ENCODE results near the gene AADAC.

DNA sequence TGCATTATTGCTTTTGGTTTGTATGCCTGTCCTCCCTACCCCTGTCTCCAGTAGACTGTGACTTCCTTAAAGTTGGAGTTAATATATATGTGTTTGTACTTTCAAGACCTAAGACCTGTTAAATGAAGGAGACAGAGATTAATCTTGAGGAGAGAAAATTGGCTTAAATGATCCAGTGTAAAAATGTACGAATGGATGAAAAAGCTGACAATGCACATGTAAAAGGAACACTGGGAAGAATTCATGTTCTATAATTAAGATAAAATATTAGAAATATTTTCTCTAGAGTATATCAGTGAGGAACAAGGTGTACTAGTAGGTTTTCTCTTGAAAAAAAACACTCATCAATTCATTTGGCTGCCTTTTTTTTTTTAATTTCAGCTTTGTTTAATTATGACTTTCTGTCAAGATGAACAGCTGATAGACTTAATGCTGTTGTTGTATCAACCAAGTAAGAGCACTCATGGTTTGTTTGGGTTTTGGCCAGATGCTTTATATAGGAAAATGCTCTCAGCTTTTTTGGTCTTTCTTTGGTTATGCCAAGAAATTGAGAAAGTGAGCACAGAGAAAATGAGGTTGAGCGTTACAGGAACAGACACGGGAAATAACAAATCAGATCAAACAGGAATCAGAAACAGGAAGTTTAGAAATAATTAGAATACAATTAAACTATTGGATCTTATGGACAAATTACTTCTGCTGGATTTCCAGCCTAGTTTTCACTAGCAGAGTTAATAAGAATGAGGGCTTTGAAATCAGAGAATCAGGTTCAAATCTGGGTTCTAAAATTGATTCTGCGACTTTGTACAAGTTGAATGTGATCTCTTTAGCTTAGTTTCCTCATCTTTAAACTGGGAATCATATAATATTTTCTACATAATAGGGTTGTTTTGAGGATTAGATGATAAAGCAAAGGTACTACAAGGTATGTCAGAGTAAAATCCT, 38.3 kb upstream of the AADAC start:
- no peak for TF ChIP-seq YY1 (IDR thresholded peaks at IDR 0.05; ENCODE audit: insufficient read depth, insufficient read length)
- TF ChIP-seq SUZ12 (IDR thresholded peaks at IDR 0.05; ENCODE audit: extremely low read depth, insufficient read depth, insufficient read length) = no peak

All from NT2/D1 (cell line).